Pons (tissue), 1 donor: ENCODE results near the gene HNRNPC.
"Not testable (repeated sequence)": the region's sequence is repeated elsewhere in the genome, so short reads cannot be mapped to it uniquely, and the experiment has no call there.

Experiments used
- DNase-seq: peaks from one replicate; pipeline ENCODE4 v3.0.0-alpha.2; 2016; ENCODE audit warnings: low spot score

Gene HNRNPC

GRCh38 chr14:21191809-21192446 is 77.3 kb downstream of the HNRNPC start:
- DNase-seq: peak; percentile 42

DNA sequence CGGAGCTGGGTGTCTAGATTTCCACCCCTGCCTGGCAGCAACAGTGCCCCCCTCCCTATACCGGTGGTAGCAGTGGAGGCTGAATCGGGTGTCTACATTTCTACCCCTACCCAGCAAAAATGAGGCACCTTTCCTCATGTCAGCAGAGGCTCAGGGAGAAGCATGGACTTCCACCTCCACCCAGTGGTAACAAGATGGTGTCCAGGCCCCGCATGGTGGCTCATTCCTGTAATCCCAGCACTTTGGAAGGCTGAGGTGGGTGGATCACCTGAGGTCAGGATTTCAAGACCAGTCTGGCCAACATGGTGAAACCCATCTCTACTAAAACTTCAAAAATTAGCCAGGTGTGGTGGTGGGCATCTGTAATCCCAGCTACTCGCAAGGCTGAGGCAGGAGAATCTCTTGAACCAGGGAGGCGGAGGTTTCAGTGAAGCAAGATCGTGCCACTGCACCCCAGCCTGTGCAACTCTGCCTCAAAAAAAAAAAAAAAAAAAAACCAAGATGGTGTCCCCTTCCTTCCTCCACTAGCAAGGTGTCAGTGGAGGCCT is 77.9 kb downstream of the HNRNPC start:
- no peak for DNase-seq

DNA sequence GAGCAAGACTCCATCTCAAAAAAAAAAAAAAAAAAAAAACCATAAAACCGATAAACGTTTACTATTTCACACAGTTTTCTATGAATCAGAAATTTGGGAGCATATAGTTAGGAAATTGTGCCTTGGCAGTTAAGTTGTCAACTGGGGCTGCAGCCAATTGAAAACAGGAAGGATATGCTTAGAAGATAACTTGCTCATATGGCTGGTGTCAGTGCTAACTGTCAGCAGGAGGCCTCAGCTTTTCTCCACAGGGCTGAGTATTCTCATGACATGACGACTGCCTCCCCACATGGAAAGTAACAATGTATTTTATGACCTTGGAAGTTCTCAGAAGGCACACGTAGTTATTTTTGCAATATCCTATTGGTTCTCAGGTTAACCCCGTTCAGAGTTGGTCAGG is 83.8 kb downstream of the HNRNPC start:
- no peak for DNase-seq

- no peak for DNase-seq
Measured at GRCh38 chr14:21184254-21184653, 85.0 kb downstream of the HNRNPC start.

GRCh38 chr14:21182166-21182565 is 87.1 kb downstream of the HNRNPC start:
- DNase-seq: no peak

- DNase-seq: no peak
Measured at GRCh38 chr14:21171128-21171527, 98.1 kb downstream of the HNRNPC start.

GRCh38 chr14:21169573-21169972 is 99.7 kb downstream of the HNRNPC start:
- DNase-seq: no peak

GRCh38 chr14:21168055-21168454 is 101.2 kb downstream of the HNRNPC start:
- no peak for DNase-seq

DNA sequence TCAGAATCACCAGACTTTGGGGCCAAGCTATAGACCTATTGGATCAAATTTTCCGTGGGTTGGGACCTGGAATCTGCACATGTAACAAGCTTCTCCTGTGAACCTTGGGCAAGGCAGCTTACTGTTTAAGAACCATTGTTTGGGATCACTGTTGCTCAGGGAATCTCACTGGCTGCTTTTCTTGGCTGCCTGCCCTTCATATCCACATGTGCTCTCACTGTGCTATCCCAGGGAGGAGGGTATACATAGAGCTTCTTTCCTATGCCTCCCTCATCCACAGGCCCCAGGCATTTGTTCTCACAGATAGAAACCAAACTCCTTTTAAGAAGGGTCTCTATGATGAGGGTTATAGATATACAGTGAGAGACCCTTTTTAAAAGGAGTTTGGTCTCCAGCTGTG is 103.6 kb downstream of the HNRNPC start:
- DNase-seq: not testable (repeated sequence)

- DNase-seq: not testable (repeated sequence)
Measured at GRCh38 chr14:21165002-21165605, 104.1 kb downstream of the HNRNPC start.

GRCh38 chr14:21163871-21164291 is 105.4 kb downstream of the HNRNPC start:
- DNase-seq: no peak

DNA sequence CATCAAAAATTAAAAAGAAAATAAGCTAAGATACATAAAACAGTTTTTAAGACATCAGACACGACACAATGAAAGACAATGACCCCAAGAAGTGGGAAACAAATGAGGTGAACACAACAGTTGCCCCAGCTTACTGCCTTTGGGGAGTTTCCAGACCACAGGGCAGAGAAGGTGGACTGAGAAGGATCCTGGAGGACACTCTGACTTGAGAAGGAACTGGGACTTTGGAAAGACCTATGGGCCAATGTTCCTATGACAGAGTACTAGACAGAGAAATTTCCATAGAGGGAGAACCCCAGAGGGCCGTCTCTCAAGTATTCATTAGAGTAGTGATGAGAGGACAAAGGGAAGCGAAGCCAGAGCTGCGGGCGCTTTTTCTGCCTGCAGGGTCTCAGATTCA is 107.2 kb downstream of the HNRNPC start:
- DNase-seq: no peak

GRCh38 chr14:21160061-21160610 is 109.1 kb downstream of the HNRNPC start:
- no peak for DNase-seq
